NCI-H460 (cell line): ENCODE results near the gene SLC2A1. TPM values are rescaled to one million over a fixed set of nuclear protein-coding genes. Genes with fewer than 3 reads are reported as not detected.
A peak's percentile ranks its signal among the peaks of the same experiment; 100 is the strongest.
"Not testable (repeated sequence)": the region's sequence is repeated elsewhere in the genome, so short reads cannot be mapped to it uniquely, and the experiment has no call there.

ENCODE experiments used
- DNase-seq: peaks from one replicate; pipeline ENCODE4 v3.0.0-alpha.2; 2016; ENCODE audit warnings: low read depth; ENCODE audit errors: extremely low read depth
- total RNA-seq: library from RNA; depleted of rRNA; stranded (reverse); fragments of >200 nt; shearing (Covaris generic); gene quantifications from 2 replicates; pipeline ENCODE4 v1.2.3, GENCODE V29; 2014

SLC2A1 gene
- total RNA-seq, 1 experiment from 2014 or later, result 170 TPM

DNA sequence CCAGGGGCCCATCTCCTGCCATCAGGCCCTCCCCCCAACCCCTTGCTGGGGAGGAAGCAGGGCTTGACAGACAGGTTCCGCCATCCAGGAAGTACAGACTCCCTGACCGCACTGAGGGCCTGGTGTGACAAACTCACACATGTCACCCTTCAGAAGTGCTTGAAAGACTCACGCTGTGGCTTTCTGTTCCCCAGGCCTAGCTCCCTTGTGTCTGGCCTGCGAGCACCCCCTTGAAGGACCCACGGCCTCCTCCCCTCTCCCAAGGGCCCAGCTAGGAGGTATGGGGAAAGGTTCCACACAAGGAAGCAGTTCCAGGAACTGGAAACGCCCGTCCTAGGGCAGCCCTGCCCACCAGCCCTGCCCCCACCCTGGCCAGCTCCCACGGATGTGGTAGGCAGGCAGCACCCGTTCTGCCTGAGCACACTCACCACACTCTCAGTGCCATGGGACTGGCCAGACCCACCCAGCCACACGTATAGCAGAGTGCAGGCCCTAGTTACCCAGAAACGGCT, 26.7 kb downstream of the SLC2A1 start:
- DNase-seq, result no peak

GRCh38 chr1:42931108-42931539, 27.5 kb downstream of the SLC2A1 start:
- no peak for DNase-seq

- no peak for DNase-seq
These were observed 28.2 kb downstream of the SLC2A1 start for GRCh38 chr1:42930178-42931107.

GRCh38 chr1:42929434-42930177, 29.1 kb downstream of the SLC2A1 start:
- DNase-seq, result no peak

- DNase-seq, result no peak
These were observed 29.8 kb downstream of the SLC2A1 start for GRCh38 chr1:42928859-42929258.

GRCh38 chr1:42927920-42928505, 30.7 kb downstream of the SLC2A1 start:
- DNase-seq, result no peak

GRCh38 chr1:42927274-42927841, 31.3 kb downstream of the SLC2A1 start:
- DNase-seq, result no peak

DNA sequence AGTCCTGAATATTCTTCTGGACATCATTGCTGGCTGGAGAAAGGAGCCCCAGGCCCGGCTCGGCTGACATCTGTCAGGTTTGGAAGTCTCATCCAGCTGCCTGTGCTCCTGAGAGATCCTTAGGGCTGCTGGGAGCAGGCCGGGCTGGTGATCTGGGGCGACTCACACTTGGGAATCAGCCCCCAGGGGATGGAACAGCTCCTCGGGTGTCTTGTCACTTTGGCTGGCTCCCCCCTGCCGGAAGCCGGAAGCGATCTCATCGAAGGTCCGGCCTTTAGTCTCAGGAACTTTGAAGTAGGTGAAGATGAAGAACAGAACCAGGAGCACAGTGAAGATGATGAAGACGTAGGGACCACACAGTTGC, 31.8 kb downstream of the SLC2A1 start:
- no peak for DNase-seq

GRCh38 chr1:42926235-42926878, 32.3 kb downstream of the SLC2A1 start:
- no peak for DNase-seq

GRCh38 chr1:42924851-42925760, 33.6 kb downstream of the SLC2A1 start:
- DNase-seq, result no peak

GRCh38 chr1:42924082-42924850, 34.4 kb downstream of the SLC2A1 start:
- peak; percentile 87 for DNase-seq

DNA sequence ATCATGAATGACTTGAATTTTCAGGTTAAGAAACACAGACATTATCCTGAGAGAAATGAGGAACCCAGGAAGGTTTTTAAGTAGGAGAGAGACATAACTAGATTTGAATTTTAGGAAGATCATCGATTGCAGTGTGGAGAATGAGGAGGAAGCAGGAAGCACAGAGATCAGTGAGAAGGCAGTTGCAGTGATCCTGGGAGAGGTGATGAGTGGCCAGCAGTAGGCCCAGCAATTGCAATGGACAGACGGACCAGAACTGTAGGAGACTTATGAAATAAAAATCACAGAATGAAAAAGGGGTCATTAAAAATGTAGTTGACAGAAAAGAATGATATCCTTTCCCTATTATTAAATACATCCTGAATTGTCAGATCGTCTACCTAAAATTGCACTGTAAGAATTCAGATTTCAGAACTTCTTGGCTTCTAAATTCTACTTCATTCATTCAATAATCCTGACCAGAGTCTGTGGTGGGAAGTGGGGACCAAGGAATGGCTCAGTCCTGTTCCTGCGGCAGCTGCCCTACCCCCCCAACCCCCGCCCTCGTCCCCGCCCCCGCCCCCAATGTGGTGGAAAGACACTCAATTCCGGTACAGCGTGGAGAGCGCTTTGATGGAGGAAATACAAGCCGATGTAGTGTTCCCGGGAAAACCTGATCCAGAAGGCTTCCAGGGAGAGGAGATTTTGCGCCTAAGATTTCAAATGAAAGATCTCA, 35.1 kb downstream of the SLC2A1 start:
- no peak for DNase-seq

GRCh38 chr1:42922687-42923366, 35.8 kb downstream of the SLC2A1 start:
- DNase-seq, result peak; percentile 73

DNA sequence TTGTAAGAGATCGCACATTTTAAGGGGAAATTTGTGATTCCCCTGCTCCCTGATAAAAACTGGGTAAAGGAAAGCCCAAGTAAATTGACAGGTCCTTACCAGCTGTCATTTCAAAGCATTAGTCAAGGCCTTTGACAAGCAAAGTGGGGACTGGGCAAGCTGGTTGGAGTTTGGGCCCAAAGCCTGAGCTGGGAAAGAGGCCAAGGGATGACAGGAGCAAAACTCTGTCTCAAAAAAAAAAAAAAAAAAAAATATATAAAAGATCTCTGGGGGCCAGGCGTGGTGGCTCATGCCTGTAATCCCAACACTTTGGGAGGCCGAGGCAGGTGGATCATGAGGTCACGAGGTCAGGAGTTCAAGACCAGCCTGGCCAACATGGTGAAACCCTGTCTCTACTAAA, 36.9 kb downstream of the SLC2A1 start:
- no peak for DNase-seq

- not testable (repeated sequence) for DNase-seq
These were observed 39.0 kb downstream of the SLC2A1 start for GRCh38 chr1:42919651-42920050.

- DNase-seq, result no peak
These were observed 41.5 kb downstream of the SLC2A1 start for GRCh38 chr1:42917241-42917495.

GRCh38 chr1:42915456-42915855, 43.2 kb downstream of the SLC2A1 start:
- DNase-seq, result no peak
